ENCODE results near the gene CIAO1. TPM values are rescaled to one million over a fixed set of nuclear protein-coding genes. Genes with fewer than 3 reads are reported as not detected.
"Not testable (repeated sequence)": the region's sequence is repeated elsewhere in the genome, so short reads cannot be mapped to it uniquely, and the experiment has no call there.

CIAO1 gene
- 37.5 to 46.9 TPM (median 39.7 TPM) in 3 replicates for total RNA-seq
- long read RNA-seq, transcript CIAO1-203 (7 exons, 1,533 nt) = major isoform, 91 of 112 reads
- long read RNA-seq, partial matches to known transcripts = 6 of 112 reads
- long read RNA-seq, other reads (novel, unspliced or antisense) = 15 of 112 reads

GRCh38 chr2:96265840-96266679 lies at the start of gene CIAO1, which contains the start of gene TMEM127:
TSS of gene CIAO1 (plus strand) at chr2:96266225. CDS start at chr2:96266351, 126 bp downstream.
TSS of gene TMEM127 (minus strand) at chr2:96265997. CDS start at chr2:96265381, 616 bp downstream.
- Mint-ChIP-seq H3K4me1 (ENCODE audit: low read depth) (peaks cover 31% of the 10 kb centered on the region), H3K9me3 (ENCODE audit: low read depth) (no peaks in the 10 kb centered on the region), H3K27ac (ENCODE audit: unreplicated experiment) (peak within 1 kb of the TSS; percentile 97), H3K36me3 (ENCODE audit: low read depth) (peaks cover 9% of the 10 kb centered on the region), H3K27me3 (ENCODE audit: low read depth) (no peaks in the 10 kb centered on the region), H3K4me3 (ENCODE audit: unreplicated experiment) (peak within 1 kb of the TSS; percentile 93)
- peak; percentile 100 for DNase-seq (ENCODE audit: low spot score)
- TF ChIP-seq CTCF (IDR thresholded peaks at IDR 0.05) = peak; percentile 67

DNA sequence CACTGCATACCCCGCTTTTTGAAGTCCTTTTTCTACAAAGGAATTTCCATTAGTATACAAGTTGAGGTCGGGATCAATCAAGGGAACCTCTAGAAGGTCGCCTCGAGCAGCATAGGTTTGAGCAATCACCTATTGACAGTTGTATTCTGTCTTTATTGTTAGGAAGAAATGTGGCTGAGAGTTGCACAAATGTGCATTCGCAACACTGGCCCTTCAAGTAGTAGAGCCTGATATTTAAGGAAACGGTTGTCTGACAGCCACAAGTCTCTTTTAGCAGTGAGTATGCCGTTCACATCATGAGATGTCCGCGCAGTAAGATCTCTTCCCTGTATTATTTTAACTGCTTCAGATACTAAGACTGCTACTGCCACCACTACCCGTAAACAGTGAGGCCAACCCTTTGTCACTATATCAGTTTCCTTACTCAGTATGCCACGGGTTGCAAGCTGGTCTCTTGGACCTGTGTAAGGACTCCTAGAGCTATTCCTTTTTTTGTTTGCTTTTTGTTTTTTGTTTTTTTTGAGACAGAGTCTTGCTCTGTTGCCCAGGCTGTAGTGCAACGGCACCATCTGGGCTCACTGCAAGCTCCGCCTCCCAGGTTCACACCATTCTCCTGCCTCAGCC lies 47.4 kb upstream of the CIAO1 start:
- H3K27me3 Mint-ChIP-seq (ENCODE audit: low read depth) = no peaks in the 10 kb centered on the region
- H3K36me3 Mint-ChIP-seq (ENCODE audit: low read depth) = no peaks in the 10 kb centered on the region
- DNase-seq (ENCODE audit: low spot score) = no peak
- H3K4me1 Mint-ChIP-seq (ENCODE audit: low read depth) = no peaks in the 10 kb centered on the region
- no peaks in the 10 kb centered on the region for H3K9me3 Mint-ChIP-seq (ENCODE audit: low read depth)
- no peak overlapping the region for H3K27ac Mint-ChIP-seq (ENCODE audit: unreplicated experiment)
- TF ChIP-seq CTCF (IDR thresholded peaks at IDR 0.05) = no peak
- no peak overlapping the region for H3K4me3 Mint-ChIP-seq (ENCODE audit: unreplicated experiment)

DNA sequence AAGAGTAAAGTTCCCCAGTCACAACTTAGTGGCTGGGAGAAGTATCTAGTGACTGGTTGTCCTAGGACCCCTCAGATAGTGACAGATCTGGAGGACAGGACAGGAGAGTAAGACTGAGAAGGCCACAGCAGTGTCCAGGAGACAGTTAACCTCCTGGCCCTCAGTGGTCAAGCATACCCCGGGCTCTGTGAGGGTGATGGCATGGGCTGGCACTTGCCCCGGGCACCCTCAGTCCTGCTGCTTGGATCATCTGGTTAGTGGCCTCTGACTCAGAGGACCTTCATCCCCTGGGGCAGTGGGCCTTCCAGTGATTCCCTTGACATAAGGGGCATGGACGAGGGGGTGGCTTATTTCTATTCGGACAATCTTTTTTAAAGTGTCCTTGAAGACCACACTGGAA lies 46.1 kb upstream of the CIAO1 start:
- not testable (repeated sequence) for DNase-seq (ENCODE audit: low spot score); H3K4me1 Mint-ChIP-seq (ENCODE audit: low read depth); H3K27me3 Mint-ChIP-seq (ENCODE audit: low read depth); H3K27ac Mint-ChIP-seq (ENCODE audit: unreplicated experiment); H3K9me3 Mint-ChIP-seq (ENCODE audit: low read depth); H3K36me3 Mint-ChIP-seq (ENCODE audit: low read depth); H3K4me3 Mint-ChIP-seq (ENCODE audit: unreplicated experiment)

DNA sequence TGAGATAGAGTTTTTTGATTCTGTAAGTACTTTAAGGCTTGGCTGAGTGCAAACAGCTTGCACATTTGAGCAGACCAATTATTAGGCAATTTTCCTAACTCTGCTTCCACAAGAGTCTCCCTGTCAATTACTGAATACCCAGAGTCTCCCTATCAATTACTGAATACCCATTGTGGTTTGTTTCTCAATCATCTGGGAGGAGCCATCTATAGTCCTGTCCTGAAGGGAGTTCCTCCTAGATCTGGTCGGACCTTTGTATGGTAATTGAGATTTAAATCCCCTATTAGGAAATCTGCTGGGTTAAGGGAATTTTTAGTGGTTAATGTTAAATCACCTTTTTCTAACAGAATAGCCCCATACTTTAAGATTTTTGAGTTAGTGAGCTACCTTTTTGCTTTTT lies 44.9 kb upstream of the CIAO1 start:
- H3K9me3 Mint-ChIP-seq (ENCODE audit: low read depth); H3K4me1 Mint-ChIP-seq (ENCODE audit: low read depth); H3K27ac Mint-ChIP-seq (ENCODE audit: unreplicated experiment); H3K27me3 Mint-ChIP-seq (ENCODE audit: low read depth); DNase-seq (ENCODE audit: low spot score); H3K36me3 Mint-ChIP-seq (ENCODE audit: low read depth); H3K4me3 Mint-ChIP-seq (ENCODE audit: unreplicated experiment): not testable (repeated sequence)

DNA sequence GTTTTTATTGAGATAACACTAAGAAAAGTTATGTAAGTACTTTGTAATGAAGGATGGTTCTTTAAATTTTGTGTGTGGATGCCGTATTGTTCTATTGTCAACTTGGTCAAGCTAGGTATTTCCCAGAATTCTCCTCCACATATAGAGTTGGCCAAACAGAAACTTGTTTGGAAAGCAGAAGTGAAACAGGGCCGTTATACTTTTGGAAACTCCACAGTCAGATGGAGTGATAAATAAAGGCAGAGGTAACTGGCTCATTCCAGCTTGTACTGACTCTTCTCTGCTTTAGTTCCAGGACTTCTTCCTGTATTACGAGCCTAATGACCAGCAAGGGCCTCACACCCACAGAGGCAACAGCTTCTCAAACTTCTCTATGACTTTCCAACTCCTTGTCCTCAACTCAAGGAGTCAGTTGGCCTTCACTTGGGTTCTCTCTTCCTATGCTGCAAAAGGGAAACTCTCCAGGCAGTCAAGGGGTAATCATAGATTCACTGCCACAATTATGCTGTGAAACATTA lies 41.0 kb upstream of the CIAO1 start:
- H3K9me3 Mint-ChIP-seq (ENCODE audit: low read depth) = no peaks in the 10 kb centered on the region
- no peak for DNase-seq (ENCODE audit: low spot score)
- TF ChIP-seq CTCF (IDR thresholded peaks at IDR 0.05) = no peak
- H3K36me3 Mint-ChIP-seq (ENCODE audit: low read depth) = no peaks in the 10 kb centered on the region
- H3K4me1 Mint-ChIP-seq (ENCODE audit: low read depth) = no peaks in the 10 kb centered on the region
- H3K27me3 Mint-ChIP-seq (ENCODE audit: low read depth) = no peaks in the 10 kb centered on the region
- no peak overlapping the region for H3K27ac Mint-ChIP-seq (ENCODE audit: unreplicated experiment)
- H3K4me3 Mint-ChIP-seq (ENCODE audit: unreplicated experiment) = no peak overlapping the region

GRCh38 chr2:96231316-96231715 lies 34.7 kb upstream of the CIAO1 start:
- Mint-ChIP-seq H3K4me3 (ENCODE audit: unreplicated experiment) (no peak overlapping the region), H3K27ac (ENCODE audit: unreplicated experiment) (no peak overlapping the region), H3K36me3 (ENCODE audit: low read depth) (no peaks in the 10 kb centered on the region), H3K4me1 (ENCODE audit: low read depth) (no peaks in the 10 kb centered on the region), H3K9me3 (ENCODE audit: low read depth) (no peaks in the 10 kb centered on the region), H3K27me3 (ENCODE audit: low read depth) (no peaks in the 10 kb centered on the region)
- no peak for TF ChIP-seq CTCF (IDR thresholded peaks at IDR 0.05)
- no peak for DNase-seq (ENCODE audit: low spot score)

Measured in chondrocyte (in vitro differentiated cells).